Glutamatergic neuron (in vitro differentiated cells): Measurements from ENCODE around the gene DBF4B. TPM values are rescaled to one million over a fixed set of nuclear protein-coding genes. Genes with fewer than 3 reads are reported as not detected.

Experiments used
- DNase-seq: peaks from one replicate; pipeline ENCODE4 v3.0.0; 2022
- H3K27ac Mint-ChIP-seq: one replicate; pipeline ENCODE4 v1.8.0; 2020; ENCODE audit warnings: mild to moderate bottlenecking, mixed read lengths, inconsistent platforms; ENCODE audit not compliant: unreplicated experiment
- H3K27me3 Mint-ChIP-seq: one replicate; pipeline ENCODE4 v1.8.0; 2020; ENCODE audit warnings: mild to moderate bottlenecking, moderate library complexity, mixed read lengths, inconsistent platforms; ENCODE audit not compliant: unreplicated experiment
- H3K36me3 Mint-ChIP-seq: one replicate; pipeline ENCODE4 v1.8.0; 2020; ENCODE audit warnings: mild to moderate bottlenecking, mixed read lengths, inconsistent platforms; ENCODE audit not compliant: unreplicated experiment
- H3K4me1 Mint-ChIP-seq: one replicate; pipeline ENCODE4 v1.8.0; 2020; ENCODE audit warnings: mild to moderate bottlenecking, low read depth, mixed read lengths, inconsistent platforms; ENCODE audit not compliant: unreplicated experiment
- H3K4me3 Mint-ChIP-seq: one replicate; pipeline ENCODE4 v1.8.0; 2020; ENCODE audit warnings: mild to moderate bottlenecking, mixed read lengths, inconsistent platforms; ENCODE audit not compliant: unreplicated experiment
- H3K9me3 Mint-ChIP-seq: one replicate; pipeline ENCODE4 v1.8.0; 2020; ENCODE audit warnings: mild to moderate bottlenecking, moderate library complexity, mixed read lengths, inconsistent platforms; ENCODE audit not compliant: unreplicated experiment
- CTCF ChIP-seq: fragments of 200-600 bp; sonication (generic); IDR thresholded peaks from one replicate; pipeline ENCODE4 v1.5.0; 2021; ENCODE audit not compliant: partially characterized antibody, unreplicated experiment
- total RNA-seq: library from RNA; stranded (reverse); fragmentation: NEBNext Ultra II Directional; extraction: Animal tissue kit (Norgen Biotek cat#: 25700); gene quantifications from one replicate; pipeline ENCODE4 v1.2.1, GENCODE V29; 2021; ENCODE audit not compliant: unreplicated experiment

Gene DBF4B
- total RNA-seq, 1 donor from 2014 or later, result 15.5 TPM

DNA sequence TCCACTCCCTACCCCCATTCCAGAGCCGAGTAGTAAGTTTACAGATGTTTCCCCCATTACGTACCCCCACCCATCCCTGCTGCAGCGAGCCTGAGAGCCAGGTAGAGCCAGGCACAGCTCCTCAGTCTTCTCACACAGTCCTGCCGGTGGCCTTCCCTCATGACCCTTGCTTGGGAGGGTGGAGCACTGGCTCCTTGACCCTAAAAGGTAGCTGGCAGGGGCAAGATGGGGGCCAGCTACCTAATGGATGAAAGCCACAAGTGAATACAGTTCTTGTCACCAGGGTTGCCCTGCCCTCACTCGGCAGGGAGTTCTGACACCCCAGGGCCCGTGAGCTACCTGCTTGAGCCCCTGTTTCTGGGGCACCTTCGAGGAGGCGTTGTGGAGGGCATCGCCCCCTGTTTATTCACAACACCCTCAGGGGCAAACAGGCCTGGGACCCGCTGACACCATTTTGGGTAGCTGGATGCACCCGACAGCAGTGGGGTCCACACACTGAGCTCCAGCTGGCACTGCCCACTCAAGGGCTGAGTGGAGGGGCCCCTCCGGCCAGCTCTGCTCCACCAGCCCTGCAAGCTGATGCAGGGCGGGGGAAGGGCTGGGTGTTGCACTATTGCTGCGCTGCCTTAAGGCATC, 72.5 kb downstream of the DBF4B start:
- no peak for DNase-seq
- TF ChIP-seq CTCF, result no peak
- Mint-ChIP-seq H3K4me3 (no peak overlapping the region), H3K27ac (peak overlapping the region; percentile 22), H3K27me3 (peaks cover 37% of the 10 kb centered on the region), H3K36me3 (no peaks in the 10 kb centered on the region), H3K4me1 (peaks cover 13% of the 10 kb centered on the region), H3K9me3 (peaks cover 28% of the 10 kb centered on the region)

DNA sequence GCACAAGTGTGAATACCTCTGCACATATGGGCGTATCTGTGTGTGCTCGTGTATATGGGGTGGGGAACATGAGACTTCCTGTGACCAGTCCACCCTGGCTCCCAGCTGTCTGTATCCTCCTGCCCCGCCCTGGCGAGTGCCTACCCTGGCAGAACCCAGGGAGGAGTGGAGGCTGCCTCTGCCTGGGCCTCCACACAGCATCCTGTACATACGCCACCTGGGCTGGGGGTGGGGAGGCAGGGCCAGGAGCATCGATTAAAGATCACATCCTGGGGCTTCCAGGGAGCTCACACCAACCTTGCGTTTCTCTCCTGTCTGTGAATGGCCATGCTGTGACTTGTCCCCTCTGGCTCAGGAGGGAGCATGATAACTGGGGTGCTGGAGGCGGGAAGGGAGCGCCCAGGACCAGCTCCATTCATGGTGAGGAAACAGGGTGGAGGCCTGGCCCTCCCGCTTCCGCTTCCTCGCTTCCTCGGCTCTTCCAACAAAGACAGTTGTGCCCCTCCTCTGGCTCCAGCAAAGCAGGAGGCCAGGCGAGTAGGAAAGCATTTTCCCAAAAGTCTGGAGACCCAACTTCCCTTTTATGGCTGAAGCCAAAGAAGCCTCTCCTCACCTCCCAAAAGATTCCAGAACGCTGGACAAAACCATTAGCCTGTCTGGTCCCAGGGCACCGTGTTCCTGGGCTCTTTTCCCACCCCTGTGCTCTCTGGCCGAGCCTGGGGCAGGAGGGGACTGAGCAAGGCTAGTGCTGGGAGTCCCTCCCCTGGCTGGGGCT, 73.3 kb downstream of the DBF4B start:
- H3K27ac Mint-ChIP-seq, result peak overlapping the region; percentile 55

DNA sequence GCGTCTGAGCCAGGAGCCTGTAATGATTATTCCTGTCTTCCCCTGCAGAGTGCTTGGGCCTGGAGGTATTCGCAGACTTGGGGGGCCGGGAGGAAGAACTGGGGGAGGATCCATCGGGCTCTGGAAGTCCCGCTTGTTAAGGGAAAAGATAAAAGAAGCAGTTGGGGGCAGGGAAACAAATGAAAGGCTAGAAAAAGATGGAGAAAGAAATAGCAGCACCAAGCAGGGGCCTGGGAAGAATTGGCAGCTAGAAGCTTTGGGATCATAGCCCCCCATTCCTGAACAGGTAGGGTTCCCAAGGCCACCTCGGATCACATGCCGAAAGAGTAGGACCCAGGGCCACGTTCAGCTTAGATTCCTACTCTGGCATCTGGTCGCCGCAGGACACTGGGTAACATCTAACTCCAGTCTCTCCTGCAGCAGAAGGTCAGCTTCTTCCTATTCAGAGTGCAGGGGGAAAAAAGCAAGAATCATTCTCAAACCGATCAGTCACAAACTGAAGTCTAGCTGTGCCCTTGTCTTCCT, 73.9 kb downstream of the DBF4B start:
- H3K27ac Mint-ChIP-seq, result peak overlapping the region; percentile 59
- peak overlapping the region; percentile 36 for H3K4me3 Mint-ChIP-seq
- H3K4me1 Mint-ChIP-seq, result peaks cover 13% of the 10 kb centered on the region
- no peak for TF ChIP-seq CTCF
- DNase-seq, result no peak
- peaks cover 35% of the 10 kb centered on the region for H3K27me3 Mint-ChIP-seq
- H3K36me3 Mint-ChIP-seq, result no peaks in the 10 kb centered on the region
- H3K9me3 Mint-ChIP-seq, result peaks cover 24% of the 10 kb centered on the region

More for the DNA sequence above, 73.3 kb downstream of the DBF4B start:
- Mint-ChIP-seq H3K27me3 (peaks cover 35% of the 10 kb centered on the region), H3K9me3 (peaks cover 27% of the 10 kb centered on the region), H3K4me3 (peak overlapping the region; percentile 25), H3K36me3 (no peaks in the 10 kb centered on the region), H3K4me1 (peaks cover 13% of the 10 kb centered on the region)
- no peak for TF ChIP-seq CTCF
- DNase-seq, result no peak

GRCh38 chr17:44785921-44786320, 77.5 kb downstream of the DBF4B start:
- peaks cover 9% of the 10 kb centered on the region for H3K4me1 Mint-ChIP-seq
- H3K4me3 Mint-ChIP-seq, result no peak overlapping the region
- no peak for DNase-seq
- no peak for TF ChIP-seq CTCF
- peaks cover 28% of the 10 kb centered on the region for H3K27me3 Mint-ChIP-seq
- H3K27ac Mint-ChIP-seq, result no peak overlapping the region
- peaks cover 15% of the 10 kb centered on the region for H3K9me3 Mint-ChIP-seq
- H3K36me3 Mint-ChIP-seq, result no peaks in the 10 kb centered on the region
